Measurements from ENCODE around the gene NKX1-1. TPM values are rescaled to one million over a fixed set of nuclear protein-coding genes. Genes with fewer than 3 reads are reported as not detected.
A peak's percentile ranks its signal among the peaks of the same experiment; 100 is the strongest.

NKX1-1 gene
- total RNA-seq, 1 donor from 2014 or later, result not detected

- Histone ChIP-seq H3K9me3 (replicated peaks) (no peaks in the 10 kb centered on the region), H3K4me3 (no peak overlapping the region), H3K4me1 (no peaks in the 10 kb centered on the region), H3K27me3 (ENCODE audit: low read depth) (no peaks in the 10 kb centered on the region), H3K36me3 (peaks cover 34% of the 10 kb centered on the region), H3K27ac (replicated peaks) (no peak overlapping the region)
- no peak for TF ChIP-seq CTCF (IDR thresholded peaks at IDR 0.05; ENCODE audit: borderline replicate concordance)
- intact Hi-C loops (cut with micrococcal nuclease), result no loop called here
- DNase-seq, result peak; percentile 7
These were observed 38.9 kb downstream of the NKX1-1 start for GRCh38 chr4:1367230-1367935.

GRCh38 chr4:1366371-1367229 is 39.6 kb downstream of the NKX1-1 start:
- Histone ChIP-seq H3K27me3 (ENCODE audit: low read depth) (no peaks in the 10 kb centered on the region), H3K27ac (replicated peaks) (no peak overlapping the region), H3K4me1 (no peaks in the 10 kb centered on the region), H3K9me3 (replicated peaks) (no peaks in the 10 kb centered on the region), H3K4me3 (no peak overlapping the region), H3K36me3 (peaks cover 28% of the 10 kb centered on the region)
- TF ChIP-seq CTCF (IDR thresholded peaks at IDR 0.05; ENCODE audit: borderline replicate concordance), result no peak
- DNase-seq, result peak; percentile 9
- intact Hi-C loops (cut with micrococcal nuclease), result no loop called here

GRCh38 chr4:1365271-1366178 is 40.7 kb downstream of the NKX1-1 start:
- H3K36me3 ChIP-seq, result peaks cover 25% of the 10 kb centered on the region
- no peak for TF ChIP-seq CTCF (IDR thresholded peaks at IDR 0.05; ENCODE audit: borderline replicate concordance)
- DNase-seq, result peak; percentile 8
- H3K4me3 ChIP-seq, result no peak overlapping the region
- no peaks in the 10 kb centered on the region for H3K27me3 ChIP-seq (ENCODE audit: low read depth)
- no peaks in the 10 kb centered on the region for H3K9me3 ChIP-seq (replicated peaks)
- no peak overlapping the region for H3K27ac ChIP-seq (replicated peaks)
- intact Hi-C loops (cut with micrococcal nuclease), result no loop called here
- no peaks in the 10 kb centered on the region for H3K4me1 ChIP-seq

GRCh38 chr4:1364748-1365147 is 41.5 kb downstream of the NKX1-1 start:
- no peak overlapping the region for H3K27ac ChIP-seq (replicated peaks)
- H3K4me1 ChIP-seq, result no peaks in the 10 kb centered on the region
- peaks cover 25% of the 10 kb centered on the region for H3K36me3 ChIP-seq
- intact Hi-C loops (cut with micrococcal nuclease), result no loop called here
- TF ChIP-seq CTCF (IDR thresholded peaks at IDR 0.05; ENCODE audit: borderline replicate concordance), result no peak
- no peak for DNase-seq
- no peaks in the 10 kb centered on the region for H3K9me3 ChIP-seq (replicated peaks)
- H3K4me3 ChIP-seq, result no peak overlapping the region
- H3K27me3 ChIP-seq (ENCODE audit: low read depth), result no peaks in the 10 kb centered on the region

GRCh38 chr4:1364217-1364616 is 42.0 kb downstream of the NKX1-1 start:
- DNase-seq, result no peak
- TF ChIP-seq CTCF (IDR thresholded peaks at IDR 0.05; ENCODE audit: borderline replicate concordance), result no peak
- no peaks in the 10 kb centered on the region for H3K27me3 ChIP-seq (ENCODE audit: low read depth)
- H3K27ac ChIP-seq (replicated peaks), result no peak overlapping the region
- no peaks in the 10 kb centered on the region for H3K9me3 ChIP-seq (replicated peaks)
- no peaks in the 10 kb centered on the region for H3K4me1 ChIP-seq
- no peak overlapping the region for H3K4me3 ChIP-seq
- intact Hi-C loops (cut with micrococcal nuclease), result no loop called here
- H3K36me3 ChIP-seq, result peaks cover 25% of the 10 kb centered on the region
